Measurements from ENCODE around the gene SOCS1. TPM values are rescaled to one million over a fixed set of nuclear protein-coding genes. Genes with fewer than 3 reads are reported as not detected.
"Not testable (repeated sequence)": the region's sequence is repeated elsewhere in the genome, so short reads cannot be mapped to it uniquely, and the experiment has no call there.

SOCS1 gene
- total RNA-seq, 2 experiments from 2014 or later, result 45.1 to 45.6 TPM

DNA sequence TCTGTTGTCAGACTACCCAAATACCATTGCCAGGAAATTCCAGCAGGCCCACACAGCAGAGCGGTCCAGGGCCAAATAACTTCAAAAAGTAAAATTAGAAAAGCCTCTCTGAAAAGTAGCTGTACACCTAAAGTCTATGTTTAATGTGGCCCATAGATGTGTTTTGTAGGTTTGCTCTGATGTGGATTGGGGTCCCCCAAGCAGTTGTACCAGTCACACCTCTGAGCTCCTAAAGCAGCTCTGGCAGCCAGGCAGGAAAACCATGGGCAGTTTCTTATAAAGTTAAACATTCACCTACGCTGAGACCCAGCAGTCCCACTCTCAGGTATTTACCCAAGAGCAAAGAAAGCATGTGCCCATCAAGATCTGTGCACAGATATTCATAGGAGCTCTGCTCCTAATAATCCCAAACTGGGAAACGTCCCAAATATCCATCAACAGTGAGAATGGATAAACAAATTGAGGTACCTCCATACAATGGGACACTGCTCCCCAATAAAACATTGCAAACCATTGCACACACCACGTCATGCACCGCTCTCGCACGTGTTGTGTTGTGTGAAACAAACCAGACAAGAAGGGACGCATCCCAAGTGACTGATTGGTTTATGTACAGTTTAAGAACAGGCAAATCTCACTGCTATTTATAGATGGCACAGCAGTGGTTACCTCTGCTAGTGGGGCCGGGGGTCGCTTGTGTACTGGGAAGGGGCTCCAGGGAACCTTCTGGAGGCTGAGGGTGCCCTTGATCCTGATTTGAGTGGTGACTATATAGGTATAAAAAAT is 40.9 kb upstream of the SOCS1 start:
- CTCF ChIA-PET, result interaction anchor here (0.8 to 2.3 kb wide), 10 partner anchors 11 to 348 kb away, joined by 3 to 8 read pairs (median 4); partner anchors contain the start of gene SOCS1
- Mint-ChIP-seq H3K4me3 (no peak overlapping the region), H3K27me3 (ENCODE audit: low read depth) (no peaks in the 10 kb centered on the region), H3K9me3 (no peaks in the 10 kb centered on the region), H3K36me3 (ENCODE audit: low read depth) (no peaks in the 10 kb centered on the region), H3K27ac (peak overlapping the region; percentile 0), H3K4me1 (ENCODE audit: low read depth) (peaks cover 27% of the 10 kb centered on the region)
- intact Hi-C loops (cut with micrococcal nuclease), result loop anchor here (1.0 to 2.0 kb wide), 4 partner anchors 11 to 58 kb away; no protein-coding TSS in a partner anchor
- DNase-seq, result no peak

DNA sequence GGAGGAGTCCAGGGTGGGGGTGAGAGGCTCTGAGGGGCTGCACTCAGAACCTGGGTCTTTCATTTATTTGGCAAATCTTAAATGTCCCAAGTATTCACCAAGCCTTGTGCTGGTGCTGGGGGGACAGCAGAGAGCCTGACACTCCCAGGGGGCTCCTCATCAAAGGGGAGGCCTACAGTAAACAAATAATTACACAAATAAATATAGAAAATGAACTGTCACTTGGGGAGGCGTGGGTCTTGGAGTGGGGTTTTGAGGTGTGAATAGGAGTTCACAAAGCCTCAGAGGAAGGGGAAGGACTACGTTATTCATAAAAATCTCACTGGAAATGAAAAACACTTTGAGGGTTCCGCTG is 40.3 kb upstream of the SOCS1 start:
- H3K27ac Mint-ChIP-seq, result no peak overlapping the region
- no peaks in the 10 kb centered on the region for H3K27me3 Mint-ChIP-seq (ENCODE audit: low read depth)
- H3K9me3 Mint-ChIP-seq, result no peaks in the 10 kb centered on the region
- peaks cover 27% of the 10 kb centered on the region for H3K4me1 Mint-ChIP-seq (ENCODE audit: low read depth)
- intact Hi-C loops (cut with micrococcal nuclease), result loop anchor here (2.0 kb wide), 1 partner anchor 58 kb away; no protein-coding TSS in a partner anchor
- no peaks in the 10 kb centered on the region for H3K36me3 Mint-ChIP-seq (ENCODE audit: low read depth)
- CTCF ChIA-PET, result interaction anchor here (0.9 to 2.1 kb wide), 4 partner anchors 10 to 348 kb away, joined by 4 to 6 read pairs (median 4); no protein-coding TSS in a partner anchor
- H3K4me3 Mint-ChIP-seq, result no peak overlapping the region
- DNase-seq, result no peak

DNA sequence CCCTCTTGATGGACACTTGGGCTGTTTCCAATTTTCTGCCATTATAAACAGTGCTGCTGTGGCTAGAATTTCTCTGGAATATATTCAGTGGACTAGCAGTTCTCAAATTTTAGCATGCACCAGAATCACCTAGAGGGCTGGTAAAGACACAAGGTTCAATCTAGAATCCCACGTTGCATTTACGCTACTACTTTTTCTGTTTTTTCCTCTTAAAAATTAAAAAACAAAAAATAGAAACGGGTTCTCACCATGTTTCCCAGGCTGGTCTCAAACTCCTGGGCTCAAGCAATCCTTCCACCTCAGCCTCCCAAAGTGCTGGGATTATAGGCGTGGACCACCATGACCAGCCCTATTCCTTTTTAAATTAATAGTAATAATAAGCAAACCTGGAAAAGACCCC is 39.7 kb upstream of the SOCS1 start:
- no peak for DNase-seq
- no peaks in the 10 kb centered on the region for H3K9me3 Mint-ChIP-seq
- CTCF ChIA-PET, result no interaction called here
- intact Hi-C loops (cut with micrococcal nuclease), result loop anchor here (2.0 kb wide), 1 partner anchor 59 kb away; no protein-coding TSS in a partner anchor
- no peaks in the 10 kb centered on the region for H3K36me3 Mint-ChIP-seq (ENCODE audit: low read depth)
- H3K27ac Mint-ChIP-seq, result no peak overlapping the region
- H3K27me3 Mint-ChIP-seq (ENCODE audit: low read depth), result no peaks in the 10 kb centered on the region
- H3K4me1 Mint-ChIP-seq (ENCODE audit: low read depth), result peaks cover 27% of the 10 kb centered on the region
- no peak overlapping the region for H3K4me3 Mint-ChIP-seq

DNA sequence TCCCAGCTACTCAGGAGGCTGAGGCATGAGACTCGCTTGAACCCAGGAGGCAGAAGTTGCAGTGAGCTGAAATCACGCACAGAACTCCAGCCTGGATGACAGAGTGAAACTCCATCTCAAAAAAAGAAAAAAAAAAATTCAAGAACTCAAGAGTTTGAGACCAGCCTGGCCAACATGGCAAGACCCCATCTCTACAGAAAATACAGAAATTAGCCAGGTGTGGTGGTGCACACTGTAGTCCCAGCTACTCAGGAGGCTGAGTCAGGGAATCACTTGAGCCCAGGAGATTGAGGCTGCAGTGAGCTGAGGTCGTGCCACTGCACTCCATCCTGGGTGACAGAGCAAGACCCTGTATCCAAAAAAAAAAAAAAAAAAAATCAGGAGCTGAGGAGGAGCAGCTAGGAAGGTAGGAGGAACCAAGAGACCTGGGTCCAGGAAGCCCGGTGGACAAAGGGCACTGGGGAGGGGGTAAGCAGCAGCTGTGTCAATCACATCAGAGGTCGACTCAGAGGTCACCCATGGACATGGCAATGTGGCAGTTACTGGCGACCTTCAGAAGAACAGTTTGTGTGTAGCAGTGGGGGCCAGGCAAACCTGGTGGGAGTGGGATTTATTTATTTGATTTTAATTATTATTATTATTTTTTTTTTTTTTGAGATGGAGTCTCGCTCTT is 36.2 kb upstream of the SOCS1 start:
- CTCF ChIA-PET, result no interaction called here
- H3K9me3 Mint-ChIP-seq, result no peaks in the 10 kb centered on the region
- intact Hi-C loops (cut with micrococcal nuclease), result no loop called here
- H3K27me3 Mint-ChIP-seq (ENCODE audit: low read depth), result no peaks in the 10 kb centered on the region
- H3K36me3 Mint-ChIP-seq (ENCODE audit: low read depth), result no peaks in the 10 kb centered on the region
- no peak overlapping the region for H3K4me3 Mint-ChIP-seq
- H3K4me1 Mint-ChIP-seq (ENCODE audit: low read depth), result peaks cover 13% of the 10 kb centered on the region
- H3K27ac Mint-ChIP-seq, result no peak overlapping the region
- DNase-seq, result no peak

DNA sequence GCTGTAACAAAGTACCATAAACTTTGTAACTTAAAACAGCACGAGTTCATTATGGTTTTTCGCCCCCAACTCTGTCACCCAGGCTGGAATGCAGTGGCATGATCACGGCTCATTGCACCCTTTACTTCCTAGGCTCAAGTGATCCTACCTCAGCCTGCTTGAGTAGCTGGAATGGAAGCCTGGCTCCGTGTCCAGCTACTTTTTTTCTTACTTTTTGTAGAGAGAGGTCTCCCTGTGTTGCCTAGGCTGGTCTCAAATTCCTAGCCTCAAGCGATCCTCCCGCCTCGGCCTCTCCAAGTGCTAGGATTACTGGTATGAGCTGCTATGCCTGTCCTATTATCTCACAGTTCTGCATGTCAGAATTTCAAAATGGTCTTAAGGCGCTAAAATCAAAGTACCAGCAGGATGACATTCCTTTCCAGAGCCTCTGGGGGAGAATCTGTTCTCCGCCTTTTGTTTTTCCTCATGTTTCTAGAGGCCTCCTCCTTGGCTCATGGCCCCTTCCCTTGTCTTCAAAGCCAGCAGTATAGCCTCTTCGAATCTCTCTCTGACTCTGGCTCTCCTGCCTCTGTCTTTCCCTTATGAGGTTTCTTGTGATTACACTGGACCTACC is 35.2 kb upstream of the SOCS1 start:
- Mint-ChIP-seq H3K4me1 (ENCODE audit: low read depth) (peaks cover 14% of the 10 kb centered on the region), H3K36me3 (ENCODE audit: low read depth) (no peaks in the 10 kb centered on the region), H3K9me3 (no peaks in the 10 kb centered on the region), H3K4me3 (no peak overlapping the region), H3K27ac (no peak overlapping the region), H3K27me3 (ENCODE audit: low read depth) (no peaks in the 10 kb centered on the region)
- CTCF ChIA-PET, result no interaction called here
- intact Hi-C loops (cut with micrococcal nuclease), result no loop called here
- DNase-seq, result no peak

DNA sequence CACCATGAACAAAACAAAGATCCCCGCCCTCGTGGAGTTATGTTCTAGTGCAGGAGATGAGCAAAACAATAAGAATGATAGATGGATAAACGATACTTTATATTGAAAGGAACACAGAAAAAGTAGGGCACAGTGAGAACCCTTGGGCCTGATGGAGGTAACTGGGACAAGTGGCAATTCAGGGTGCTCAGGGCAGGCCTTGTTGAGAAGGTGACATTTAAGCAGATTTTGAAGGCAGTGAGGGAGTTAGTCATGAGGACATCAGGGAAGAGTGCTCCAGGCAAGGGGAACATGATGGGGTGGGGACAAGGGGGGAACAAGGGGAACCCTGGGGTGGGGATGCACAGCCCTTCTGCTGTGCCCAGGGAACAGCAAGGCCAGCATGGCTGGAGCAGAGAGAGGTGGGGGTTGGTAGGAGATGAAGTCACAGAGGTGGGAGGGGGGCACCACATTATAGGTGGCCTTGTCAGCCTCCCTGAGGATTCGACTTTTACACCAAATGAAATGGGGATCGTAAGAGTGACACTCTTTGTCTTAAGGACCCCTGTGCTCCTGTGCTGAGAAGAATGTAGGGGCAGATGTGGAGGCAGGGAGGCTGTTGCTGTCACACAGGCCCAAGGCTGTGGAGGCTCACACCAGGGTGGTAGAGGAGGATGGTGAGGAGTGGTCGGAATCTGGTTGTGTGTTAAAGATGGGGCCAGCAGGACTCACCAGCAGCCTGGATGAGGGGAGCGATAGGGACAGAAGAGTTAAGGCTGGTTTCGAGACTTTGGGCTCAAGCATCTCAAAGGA is 34.3 kb upstream of the SOCS1 start:
- H3K4me1 Mint-ChIP-seq (ENCODE audit: low read depth), result peaks cover 23% of the 10 kb centered on the region
- CTCF ChIA-PET, result no interaction called here
- no peak overlapping the region for H3K4me3 Mint-ChIP-seq
- no peak for DNase-seq
- H3K36me3 Mint-ChIP-seq (ENCODE audit: low read depth), result no peaks in the 10 kb centered on the region
- H3K9me3 Mint-ChIP-seq, result no peaks in the 10 kb centered on the region
- no peaks in the 10 kb centered on the region for H3K27me3 Mint-ChIP-seq (ENCODE audit: low read depth)
- H3K27ac Mint-ChIP-seq, result no peak overlapping the region
- intact Hi-C loops (cut with micrococcal nuclease), result no loop called here

DNA sequence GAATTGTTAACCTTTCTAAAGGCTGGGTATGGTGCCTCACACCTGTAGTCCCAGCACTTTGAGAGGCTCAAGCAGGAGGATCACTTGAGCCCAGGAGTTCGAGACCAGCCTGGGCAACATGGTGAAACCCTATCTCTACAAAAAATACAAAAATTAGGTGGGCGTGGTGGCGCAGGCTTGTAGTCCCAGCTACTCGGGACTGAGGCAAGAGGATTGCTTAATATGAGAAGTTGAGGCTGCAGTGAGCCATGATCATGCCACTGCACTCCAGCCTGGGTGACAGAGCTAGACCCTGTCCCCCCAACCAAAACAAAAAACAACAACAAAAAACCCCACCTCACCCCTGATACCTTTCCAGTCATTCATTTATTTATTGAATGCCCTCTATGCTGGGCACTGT is 33.7 kb upstream of the SOCS1 start:
- H3K27me3 Mint-ChIP-seq (ENCODE audit: low read depth); intact Hi-C loops (cut with micrococcal nuclease); H3K36me3 Mint-ChIP-seq (ENCODE audit: low read depth); H3K27ac Mint-ChIP-seq; DNase-seq; H3K9me3 Mint-ChIP-seq; H3K4me3 Mint-ChIP-seq: not testable (repeated sequence)
- CTCF ChIA-PET, result interaction anchor here (0.6 to 0.8 kb wide), 2 partner anchors 69 to 194 kb away, joined by 3 to 4 read pairs; no protein-coding TSS in a partner anchor
- H3K4me1 Mint-ChIP-seq (ENCODE audit: low read depth), result peaks cover 25% of the 10 kb centered on the region

DNA sequence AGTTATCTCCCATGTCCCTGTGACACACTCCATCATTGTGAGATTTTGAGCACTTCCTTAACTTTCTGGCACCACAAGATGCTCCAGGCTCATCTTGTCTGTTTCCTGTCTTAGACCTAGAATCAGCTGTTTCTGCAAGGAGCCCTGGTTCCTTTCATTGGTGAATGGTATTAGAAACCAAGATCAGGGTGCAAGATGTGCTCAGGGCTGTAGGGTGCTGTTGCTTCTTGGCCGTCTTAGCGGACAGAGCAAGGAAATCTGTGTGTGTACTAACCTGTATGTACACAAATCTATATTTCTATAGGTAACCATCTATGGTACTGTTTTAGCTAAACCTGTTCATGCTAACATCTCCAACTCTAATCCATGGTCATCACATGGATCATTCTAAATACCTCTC is 33.2 kb upstream of the SOCS1 start:
- intact Hi-C loops (cut with micrococcal nuclease), result no loop called here
- Mint-ChIP-seq H3K4me1 (ENCODE audit: low read depth) (peaks cover 25% of the 10 kb centered on the region), H3K36me3 (ENCODE audit: low read depth) (no peaks in the 10 kb centered on the region), H3K4me3 (no peak overlapping the region), H3K27ac (no peak overlapping the region), H3K9me3 (no peaks in the 10 kb centered on the region), H3K27me3 (ENCODE audit: low read depth) (no peaks in the 10 kb centered on the region)
- DNase-seq, result no peak
- CTCF ChIA-PET, result interaction anchor here (0.6 to 0.8 kb wide), 3 partner anchors 33 to 193 kb away, joined by 3 to 6 read pairs (median 4); partner anchors contain the start of gene SOCS1

DNA sequence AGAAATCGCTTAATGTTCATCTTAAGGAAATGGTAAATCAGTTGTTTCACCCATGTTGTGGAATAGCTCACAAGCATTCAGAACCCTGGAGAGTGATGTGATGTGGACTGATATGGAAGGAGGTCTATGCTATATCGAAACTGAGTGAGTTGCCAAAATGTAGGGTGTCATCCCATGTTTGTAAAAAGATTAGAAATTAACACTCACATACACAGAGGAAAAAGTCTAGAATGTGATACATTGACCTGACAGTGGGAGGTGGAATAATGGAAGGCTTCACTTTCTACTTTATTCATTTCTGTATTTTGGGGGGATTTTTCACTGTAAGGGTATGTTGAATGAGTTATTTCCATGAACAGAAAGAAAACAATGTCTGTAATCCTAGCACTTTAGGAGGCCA is 29.8 kb upstream of the SOCS1 start:
- H3K4me1 Mint-ChIP-seq (ENCODE audit: low read depth), result peaks cover 25% of the 10 kb centered on the region
- no peaks in the 10 kb centered on the region for H3K36me3 Mint-ChIP-seq (ENCODE audit: low read depth)
- H3K9me3 Mint-ChIP-seq, result no peaks in the 10 kb centered on the region
- no peak for DNase-seq
- intact Hi-C loops (cut with micrococcal nuclease), result loop anchor here (1.0 to 2.0 kb wide), 4 partner anchors 11 to 70 kb away; no protein-coding TSS in a partner anchor
- no peaks in the 10 kb centered on the region for H3K27me3 Mint-ChIP-seq (ENCODE audit: low read depth)
- CTCF ChIA-PET, result interaction anchor here (0.9 to 1.8 kb wide), 5 partner anchors 12 to 322 kb away, joined by 3 to 6 read pairs (median 3); partner anchors contain the start of gene SOCS1
- peak overlapping the region; percentile 67 for H3K27ac Mint-ChIP-seq
- no peak overlapping the region for H3K4me3 Mint-ChIP-seq

DNA sequence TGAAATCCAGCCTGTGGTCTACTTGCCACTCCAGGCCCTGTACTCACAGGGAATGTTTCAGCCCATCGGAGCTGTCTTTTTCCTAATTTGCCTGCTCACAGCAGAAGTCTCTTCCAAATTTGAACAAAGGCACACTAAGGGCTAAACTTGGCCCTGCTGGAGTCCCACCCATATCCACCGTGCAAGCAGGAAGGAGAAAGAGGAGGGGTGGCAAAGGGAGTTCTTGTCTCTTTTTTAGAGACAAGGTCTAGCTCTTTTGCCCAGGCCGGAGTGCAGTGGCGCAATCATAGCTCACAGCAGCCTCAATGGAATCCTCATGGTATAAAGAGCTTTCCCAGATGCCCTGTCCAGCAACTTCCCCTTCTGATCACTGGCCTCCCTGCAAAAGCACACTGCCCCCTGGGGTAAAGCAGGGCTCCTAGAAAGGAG is 27.8 kb upstream of the SOCS1 start:
- H3K27me3 Mint-ChIP-seq (ENCODE audit: low read depth), result no peaks in the 10 kb centered on the region
- no peak for DNase-seq
- CTCF ChIA-PET, result interaction anchor here (1.0 kb wide), 2 partner anchors 12 to 121 kb away, joined by 4 read pairs; no protein-coding TSS in a partner anchor
- H3K27ac Mint-ChIP-seq, result no peak overlapping the region
- H3K4me1 Mint-ChIP-seq (ENCODE audit: low read depth), result peaks cover 25% of the 10 kb centered on the region
- intact Hi-C loops (cut with micrococcal nuclease), result no loop called here
- no peaks in the 10 kb centered on the region for H3K36me3 Mint-ChIP-seq (ENCODE audit: low read depth)
- no peak overlapping the region for H3K4me3 Mint-ChIP-seq
- no peaks in the 10 kb centered on the region for H3K9me3 Mint-ChIP-seq

DNA sequence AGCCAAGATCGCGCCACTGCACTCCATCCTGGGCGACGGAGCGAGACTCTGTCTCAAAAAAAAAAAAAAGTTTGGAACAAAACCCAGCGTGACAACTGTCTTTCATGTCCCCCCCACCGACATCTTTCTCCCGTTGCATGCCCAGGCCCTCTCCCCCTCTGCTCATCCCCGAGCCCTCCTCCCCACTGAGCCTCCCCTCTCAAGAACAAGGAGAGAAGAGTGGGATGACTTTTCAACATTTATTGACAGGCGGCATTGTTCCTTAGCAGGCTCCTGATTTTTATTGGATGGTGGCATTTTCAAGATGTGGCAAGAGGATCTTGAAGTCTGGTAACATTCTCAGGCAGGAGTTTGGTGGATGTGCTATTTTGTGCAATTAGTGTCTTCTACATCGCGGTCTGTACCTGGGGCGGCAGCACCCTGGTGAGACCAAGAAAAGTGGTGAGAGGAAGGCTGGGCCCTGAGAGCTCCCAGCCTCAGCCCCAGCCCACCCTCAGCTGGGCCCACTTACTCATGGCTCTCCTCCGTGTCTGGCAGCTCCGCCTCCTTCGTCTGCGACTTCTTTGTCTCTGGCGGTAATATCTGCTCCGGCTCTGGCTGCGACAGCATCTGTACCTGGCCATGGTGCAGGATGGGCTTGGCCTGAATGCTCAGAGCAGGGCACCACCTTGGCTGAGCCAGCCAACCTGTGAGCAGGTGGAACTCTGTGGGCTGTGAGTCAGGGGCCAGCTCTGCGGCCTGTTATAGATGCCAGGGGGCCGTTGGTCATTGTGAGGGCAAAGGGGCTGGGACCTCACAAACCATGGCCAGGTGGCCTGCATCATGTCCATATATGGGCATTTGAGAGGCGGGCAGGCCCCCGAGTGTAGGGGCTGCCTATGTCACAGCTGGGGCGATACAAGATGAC is 24.9 kb upstream of the SOCS1 start, which contains the start of gene PRM1:
Gene PRM1 (minus strand): TSS at position 715 of the 907 bp plus-strand sequence. CDS start 92 bp downstream, at position 623.
- Mint-ChIP-seq H3K36me3 (ENCODE audit: low read depth) (no peaks in the 10 kb centered on the region), H3K27ac (no peak within 1 kb of the TSS), H3K4me3 (no peak within 1 kb of the TSS), H3K4me1 (ENCODE audit: low read depth) (peaks cover 8% of the 10 kb centered on the region), H3K9me3 (no peaks in the 10 kb centered on the region), H3K27me3 (ENCODE audit: low read depth) (no peaks in the 10 kb centered on the region)
- intact Hi-C loops (cut with micrococcal nuclease), result no loop called here
- CTCF ChIA-PET, result interaction anchor here (0.7 kb wide), 1 partner anchor 16 kb away, joined by 4 read pairs; no protein-coding TSS in a partner anchor
- no peak for DNase-seq

All from activated naive CD4-positive, alpha-beta T cell treated with anti-CD3 and anti-CD28 coated beads for 36 hours (primary cell).